Mucosa of descending colon (tissue), 3 donors: ENCODE measurements around the gene CNOT8. TPM values are rescaled to one million over a fixed set of nuclear protein-coding genes. Genes with fewer than 3 reads are reported as not detected.

ENCODE experiments used
- ATAC-seq: fragments of 200-7000 bp; cut with Tn5 transposase; one replicate; pipeline ENCODE4 v1.9.1; 2020; ENCODE audit warnings: mild to moderate bottlenecking, moderate library complexity
- DNase-seq, 3 donors: peaks; one replicate each; pipeline ENCODE4 v3.0.0-alpha.2; 2020
- H3K36me3 ChIP-seq: fragments of 200-600 bp; one replicate; pipeline ENCODE4 v1.8.0; 2021; ENCODE audit warnings: low read depth, mild to moderate bottlenecking
- H3K4me1 ChIP-seq: fragments of 200-600 bp; one replicate; pipeline ENCODE4 v1.8.0; 2021; ENCODE audit warnings: low read depth, mild to moderate bottlenecking
- H3K4me3 ChIP-seq: fragments of 200-600 bp; one replicate; pipeline ENCODE4 v1.8.0; 2021; ENCODE audit warnings: mild to moderate bottlenecking
- H3K9me3 ChIP-seq: fragments of 200-600 bp; one replicate; pipeline ENCODE4 v1.8.0; 2021; ENCODE audit warnings: mild to moderate bottlenecking
- CTCF ChIP-seq: fragments of 200-600 bp; IDR thresholded peaks from one replicate; pipeline ENCODE4 v1.8.0; 2022; ENCODE audit warnings: antibody characterized with exemption, mild to moderate bottlenecking
- intact Hi-C, 2 donors: fragments of 100-400 bp; cut with DNase I in 1 of 2; cut with micrococcal nuclease in 1 of 2; formaldehyde crosslinking; loops; one replicate each; pipeline versions ENCODE4 v1.11.0 to v1.11.1; 2022; cut with DNase I, micrococcal nuclease
- microRNA-seq: library from miRNA; unstranded; fragments of <30 nt; microRNA quantifications from one replicate; pipeline ENCODE4, GENCODE V29; 2019
- total RNA-seq, 3 donors: library from RNA; stranded (reverse); fragmentation: NEBNext Ultra II Directional in 2 of 3; extraction: Animal tissue kit (Norgen Biotek cat#: 25700) in 2 of 3; gene quantifications; one replicate each; pipeline versions ENCODE4 v1.2.1 to v1.2.4, GENCODE V29; 2021 to 2023
- donor health status: DM: no; HTN: no; CAD: no; lungs with moderate emphysema.
- donor health status: DM: no; HTN: no; CAD: no.
- donor health status: DM: no; HTN: yes; CAD: no.

Gene CNOT8
- total RNA-seq, 3 donors from 2014 or later, result 55.4 to 60.3 (median 58.9) TPM

- H3K36me3 ChIP-seq, result no peaks in the 10 kb centered on the region
- DNase-seq (no peak), ATAC-seq (no peak)
- TF ChIP-seq CTCF, result no peak
- intact Hi-C loops, result no loop called here
- no peaks in the 10 kb centered on the region for H3K4me1 ChIP-seq
- H3K4me3 ChIP-seq, result no peak overlapping the region
- no peaks in the 10 kb centered on the region for H3K9me3 ChIP-seq
Measured at GRCh38 chr5:154916874-154917273, 58.4 kb downstream of the CNOT8 start.

- Histone ChIP-seq H3K36me3 (no peaks in the 10 kb centered on the region), H3K4me1 (no peaks in the 10 kb centered on the region), H3K4me3 (no peak overlapping the region), H3K9me3 (no peaks in the 10 kb centered on the region)
- intact Hi-C loops, result no loop called here
- no peak for DNase-seq
- TF ChIP-seq CTCF, result no peak
- ATAC-seq, result no peak
Measured at GRCh38 chr5:154917757-154918156, 59.3 kb downstream of the CNOT8 start.

GRCh38 chr5:154923441-154924430 lies 65.3 kb downstream of the CNOT8 start:
- no peak overlapping the region for H3K4me3 ChIP-seq
- no peaks in the 10 kb centered on the region for H3K36me3 ChIP-seq
- DNase-seq (no peak), ATAC-seq (no peak)
- no peak for TF ChIP-seq CTCF
- intact Hi-C loops, result no loop called here
- H3K9me3 ChIP-seq, result no peaks in the 10 kb centered on the region
- H3K4me1 ChIP-seq, result no peaks in the 10 kb centered on the region

Small RNA genes lying within 50 kb of the gene (microRNA-seq; reads per million reads assigned to microRNA genes)
- gene MIR378H, result not detected

Other genes with a start within 250 kb of the CNOT8 start
- 100 to 1,000 TPM; 127 to 157 (median 140) TPM for gene LARP1, start 103.2 kb upstream of the CNOT8 start, total RNA-seq
- 10 to 100 TPM; 18.1 to 55.9 (median 20.9) TPM for gene FAXDC2, start 8.0 kb upstream of the CNOT8 start, total RNA-seq
- 10 to 100 TPM in 1 of 3 donors, 1 to 10 TPM in 2; 6.8 to 15.5 (median 9.3) TPM for gene GEMIN5, start 79.6 kb downstream of the CNOT8 start, total RNA-seq
- gene MRPL22, start 82.4 kb downstream of the CNOT8 start, total RNA-seq, result 10 to 100 TPM; 30.0 to 50.9 (median 36.0) TPM
- gene KIF4B, start 155.1 kb downstream of the CNOT8 start, total RNA-seq, result not detected